Measurements from ENCODE around the gene NEK6. TPM values are rescaled to one million over a fixed set of nuclear protein-coding genes. Genes with fewer than 3 reads are reported as not detected.
A peak's percentile ranks its signal among the peaks of the same experiment; 100 is the strongest.

The NEK6 gene
- total and polyA plus RNA-seq, 8 donors, result 38.4 to 132 (median 45.0) TPM

GRCh38 chr9:124299515-124300090 lies 41.9 kb downstream of the NEK6 start:
- H3K36me3 ChIP-seq, result peaks cover 0 to 44% of the 10 kb centered on the region in 2 donors
- H3K4me3 ChIP-seq, result no peak overlapping the region
- TF ChIP-seq, protein P1, sequence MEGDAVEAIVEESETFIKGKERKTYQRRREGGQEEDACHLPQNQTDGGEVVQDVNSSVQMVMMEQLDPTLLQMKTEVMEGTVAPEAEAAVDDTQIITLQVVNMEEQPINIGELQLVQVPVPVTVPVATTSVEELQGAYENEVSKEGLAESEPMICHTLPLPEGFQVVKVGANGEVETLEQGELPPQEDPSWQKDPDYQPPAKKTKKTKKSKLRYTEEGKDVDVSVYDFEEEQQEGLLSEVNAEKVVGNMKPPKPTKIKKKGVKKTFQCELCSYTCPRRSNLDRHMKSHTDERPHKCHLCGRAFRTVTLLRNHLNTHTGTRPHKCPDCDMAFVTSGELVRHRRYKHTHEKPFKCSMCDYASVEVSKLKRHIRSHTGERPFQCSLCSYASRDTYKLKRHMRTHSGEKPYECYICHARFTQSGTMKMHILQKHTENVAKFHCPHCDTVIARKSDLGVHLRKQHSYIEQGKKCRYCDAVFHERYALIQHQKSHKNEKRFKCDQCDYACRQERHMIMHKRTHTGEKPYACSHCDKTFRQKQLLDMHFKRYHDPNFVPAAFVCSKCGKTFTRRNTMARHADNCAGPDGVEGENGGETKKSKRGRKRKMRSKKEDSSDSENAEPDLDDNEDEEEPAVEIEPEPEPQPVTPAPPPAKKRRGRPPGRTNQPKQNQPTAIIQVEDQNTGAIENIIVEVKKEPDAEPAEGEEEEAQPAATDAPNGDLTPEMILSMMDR (IDR thresholded peaks at IDR 0.05), result no peak
- H3K27me3 ChIP-seq, result no peaks in the 10 kb centered on the region
- ATAC-seq (no peak), DNase-seq (no peak)
- intact Hi-C loops (cut with DNase I), result no loop called here
- peaks cover 20 to 49% of the 10 kb centered on the region in 2 donors for H3K4me1 ChIP-seq
- H3K27ac ChIP-seq, result no peak overlapping the region
- H3K9me3 ChIP-seq, result no peaks in the 10 kb centered on the region

GRCh38 chr9:124300312-124300711 lies 42.6 kb downstream of the NEK6 start:
- Histone ChIP-seq H3K27ac (no peak overlapping the region), H3K4me3 (no peak overlapping the region), H3K36me3 (peaks cover 0 to 49% of the 10 kb centered on the region in 2 donors), H3K27me3 (no peaks in the 10 kb centered on the region), H3K4me1 (peaks cover 17 to 47% of the 10 kb centered on the region in 2 donors), H3K9me3 (no peaks in the 10 kb centered on the region)
- intact Hi-C loops (cut with DNase I), result no loop called here
- TF ChIP-seq, protein P1 (IDR thresholded peaks at IDR 0.05), result no peak
- DNase-seq, result no peak
- peak; percentile 59 for ATAC-seq

DNA sequence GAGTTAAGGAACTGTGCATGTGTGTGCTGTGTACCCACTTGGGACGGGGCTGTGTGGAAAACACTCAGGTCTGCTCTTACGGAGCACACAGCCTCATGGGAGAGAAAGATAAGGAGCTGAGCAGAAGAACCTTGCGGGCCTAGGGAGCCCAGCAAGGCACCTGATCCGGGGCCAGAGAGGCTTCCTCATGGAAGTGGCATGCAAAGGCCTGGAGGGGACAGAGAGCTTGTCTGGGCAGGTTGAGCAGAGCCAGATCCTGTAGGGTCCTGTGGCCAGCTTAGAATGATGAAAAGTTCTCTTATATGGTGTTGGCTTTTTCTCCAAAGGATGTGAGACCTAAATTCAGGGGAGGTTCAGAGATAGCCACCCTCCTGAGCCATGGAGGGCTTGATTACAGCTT lies 45.2 kb downstream of the NEK6 start:
- intact Hi-C loops (cut with DNase I), result no loop called here
- Histone ChIP-seq H3K27me3 (no peaks in the 10 kb centered on the region), H3K4me3 (no peak overlapping the region), H3K27ac (no peak overlapping the region), H3K36me3 (peaks cover 0 to 47% of the 10 kb centered on the region in 2 donors), H3K4me1 (peaks cover under 1 to 35% of the 10 kb centered on the region in 2 donors), H3K9me3 (no peaks in the 10 kb centered on the region)
- TF ChIP-seq, protein P1 (IDR thresholded peaks at IDR 0.05), result no peak
- ATAC-seq (no peak), DNase-seq (no peak)

- no peaks in the 10 kb centered on the region for H3K9me3 ChIP-seq
- intact Hi-C loops (cut with DNase I), result no loop called here
- TF ChIP-seq, protein P1 (IDR thresholded peaks at IDR 0.05), result no peak
- no peak overlapping the region for H3K4me3 ChIP-seq
- H3K36me3 ChIP-seq, result peaks cover 0 to 55% of the 10 kb centered on the region in 2 donors
- DNase-seq (no peak), ATAC-seq (no peak)
- no peaks in the 10 kb centered on the region for H3K27me3 ChIP-seq
- peaks cover 0 to 33% of the 10 kb centered on the region in 2 donors for H3K4me1 ChIP-seq
- H3K27ac ChIP-seq, result no peak overlapping the region
Observed at GRCh38 chr9:124303762-124304161, 46.0 kb downstream of the NEK6 start.

DNA sequence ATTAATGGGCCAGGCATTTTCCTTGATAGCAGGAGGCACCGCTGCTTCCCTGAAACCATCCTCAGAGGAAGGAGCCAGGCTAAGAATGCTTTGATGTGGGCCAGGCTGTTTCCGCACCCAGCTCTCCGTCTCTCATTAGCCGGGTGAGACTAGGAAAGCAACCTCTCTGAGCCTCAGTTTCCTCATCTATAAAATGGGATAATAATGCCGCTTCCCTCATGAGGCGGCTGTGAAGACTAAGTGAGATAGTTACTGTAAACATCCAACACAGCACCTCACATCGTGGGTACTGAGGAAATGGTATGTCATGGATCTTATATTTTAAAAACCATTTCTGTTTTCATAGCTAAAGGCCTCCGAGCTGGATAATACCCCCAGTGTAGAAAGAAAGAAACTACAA lies 46.5 kb downstream of the NEK6 start:
- DNase-seq, result no peak
- no peak overlapping the region for H3K4me3 ChIP-seq
- no peaks in the 10 kb centered on the region for H3K9me3 ChIP-seq
- peaks cover 0 to 28% of the 10 kb centered on the region in 2 donors for H3K4me1 ChIP-seq
- no peak overlapping the region for H3K27ac ChIP-seq
- no peak for ATAC-seq
- intact Hi-C loops (cut with DNase I), result no loop called here
- TF ChIP-seq, protein P1 (IDR thresholded peaks at IDR 0.05), result no peak
- peaks cover 0 to 61% of the 10 kb centered on the region in 2 donors for H3K36me3 ChIP-seq
- no peaks in the 10 kb centered on the region for H3K27me3 ChIP-seq

Data from left lung (tissue), 10 donors.